Measurements from ENCODE around the gene LYSMD4.
"Not testable (repeated sequence)": the region's sequence is repeated elsewhere in the genome, so short reads cannot be mapped to it uniquely, and the experiment has no call there.

LYSMD4 gene

GRCh38 chr15:99733268-99734039 is at the start of gene LYSMD4:
Gene LYSMD4 (minus strand): TSS chr15:99733437. CDS start chr15:99731999, 1,438 bp downstream.
- H3K27ac ChIP-seq, result peak within 1 kb of the TSS; percentile 82 to 86
- no peak for TF ChIP-seq CTCF (IDR thresholded peaks at IDR 0.05)
- no peaks in the 10 kb centered on the region for H3K27me3 ChIP-seq
- peak; percentile 98 to 99 for DNase-seq
- peaks cover 0 to 11% (median 7%) of the 10 kb centered on the region in 3 donors for H3K36me3 ChIP-seq
- H3K9me3 ChIP-seq, result no peaks in the 10 kb centered on the region
- H3K4me3 ChIP-seq, result peak within 1 kb of the TSS; percentile 77 to 81
- peaks cover 5 to 30% (median 14%) of the 10 kb centered on the region in 4 donors for H3K4me1 ChIP-seq
- intact Hi-C loops (cut with DNase I; ENCODE audit: low total_unique reads), result no loop called here

GRCh38 chr15:99782029-99782428 is 48.8 kb upstream of the LYSMD4 start:
- H3K4me1 ChIP-seq; H3K9me3 ChIP-seq; DNase-seq; intact Hi-C loops (cut with DNase I; ENCODE audit: low total_unique reads); H3K27ac ChIP-seq; H3K4me3 ChIP-seq; H3K36me3 ChIP-seq; H3K27me3 ChIP-seq: not testable (repeated sequence)

- Histone ChIP-seq H3K36me3 (no peaks in the 10 kb centered on the region), H3K4me1 (no peaks in the 10 kb centered on the region), H3K9me3 (no peaks in the 10 kb centered on the region), H3K27ac (no peak overlapping the region), H3K27me3 (no peaks in the 10 kb centered on the region), H3K4me3 (no peak overlapping the region)
- no peak for DNase-seq
- no peak for TF ChIP-seq CTCF (IDR thresholded peaks at IDR 0.05)
- intact Hi-C loops (cut with DNase I; ENCODE audit: low total_unique reads), result no loop called here
Observed at GRCh38 chr15:99777144-99777543, 43.9 kb upstream of the LYSMD4 start.

GRCh38 chr15:99764522-99764921 is 31.3 kb upstream of the LYSMD4 start:
- no peak for TF ChIP-seq CTCF (IDR thresholded peaks at IDR 0.05)
- intact Hi-C loops (cut with DNase I; ENCODE audit: low total_unique reads), result no loop called here
- H3K4me1 ChIP-seq, result no peaks in the 10 kb centered on the region
- H3K9me3 ChIP-seq, result no peaks in the 10 kb centered on the region
- no peak overlapping the region for H3K27ac ChIP-seq
- no peaks in the 10 kb centered on the region for H3K36me3 ChIP-seq
- no peak overlapping the region for H3K4me3 ChIP-seq
- H3K27me3 ChIP-seq, result no peaks in the 10 kb centered on the region
- DNase-seq, result no peak

- no peaks in the 10 kb centered on the region for H3K4me1 ChIP-seq
- DNase-seq, result no peak
- H3K27me3 ChIP-seq, result no peaks in the 10 kb centered on the region
- intact Hi-C loops (cut with DNase I; ENCODE audit: low total_unique reads), result no loop called here
- no peak overlapping the region for H3K27ac ChIP-seq
- H3K4me3 ChIP-seq, result no peak overlapping the region
- no peak for TF ChIP-seq CTCF (IDR thresholded peaks at IDR 0.05)
- no peaks in the 10 kb centered on the region for H3K36me3 ChIP-seq
- H3K9me3 ChIP-seq, result no peaks in the 10 kb centered on the region
Observed at GRCh38 chr15:99763827-99764226, 30.6 kb upstream of the LYSMD4 start.

GRCh38 chr15:99762288-99762687 is 29.1 kb upstream of the LYSMD4 start:
- Histone ChIP-seq H3K9me3 (no peaks in the 10 kb centered on the region), H3K4me3 (no peak overlapping the region), H3K36me3 (no peaks in the 10 kb centered on the region), H3K27ac (no peak overlapping the region), H3K4me1 (no peaks in the 10 kb centered on the region), H3K27me3 (no peaks in the 10 kb centered on the region)
- DNase-seq, result no peak
- no peak for TF ChIP-seq CTCF (IDR thresholded peaks at IDR 0.05)
- intact Hi-C loops (cut with DNase I; ENCODE audit: low total_unique reads), result no loop called here

All from tibial artery (tissue), 4 donors.